ENCODE data around the gene SLC22A2. TPM values are rescaled to one million over a fixed set of nuclear protein-coding genes. Genes with fewer than 3 reads are reported as not detected.

SLC22A2 gene
- total RNA-seq (2022; extraction: Qiagen RNA extraction), result 0.08 TPM in 2 of 5 replicates, not detected in the others

DNA sequence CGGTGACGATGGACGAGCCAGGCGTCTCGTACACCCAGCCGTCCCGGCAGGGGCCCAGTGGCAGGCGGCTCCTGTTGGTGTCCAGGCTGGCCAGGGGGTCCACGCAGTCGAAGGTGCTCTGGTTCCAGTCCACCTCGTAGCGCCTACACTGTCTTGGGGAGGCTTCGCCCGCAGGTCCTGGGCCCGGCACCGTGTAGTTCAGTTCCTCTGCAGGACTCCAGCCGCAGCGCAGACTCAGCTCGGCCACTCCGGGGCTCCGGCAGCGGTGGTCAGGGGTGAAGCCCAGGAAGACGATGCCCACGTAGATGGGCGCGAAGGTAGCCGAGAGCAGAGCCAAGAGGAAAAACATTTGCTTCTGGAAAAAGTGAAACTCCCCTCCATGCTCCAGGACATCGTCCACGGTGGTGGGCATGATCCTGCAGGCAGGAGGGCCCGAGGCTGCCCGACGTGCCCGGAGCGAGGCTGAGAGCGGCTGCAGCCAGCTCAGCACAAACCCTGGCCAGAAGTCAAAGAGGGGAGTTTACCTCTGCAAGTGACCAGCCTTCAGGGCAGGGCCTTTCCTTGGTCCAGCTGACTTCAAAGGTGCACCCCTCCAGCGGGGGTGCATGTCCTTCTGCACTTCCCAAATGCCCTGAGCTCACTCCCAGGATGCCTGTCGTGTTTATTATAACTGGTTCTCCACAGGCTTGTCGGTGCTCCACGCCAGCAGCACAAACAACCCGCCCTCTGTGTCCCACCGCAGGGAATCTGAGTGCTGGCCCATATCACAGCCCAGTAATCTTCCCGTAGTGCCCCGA lies at the start of gene SLC22A2:
SLC22A2 (minus strand) TSS at position 476 of the 797 bp plus-strand sequence; CDS start at position 412, 64 bp downstream.

Other genes starting within 250 kb of the SLC22A2 start
- gene SLC22A1, start 137.0 kb downstream of the SLC22A2 start, total RNA-seq (2022; extraction: Qiagen RNA extraction), result 0.88 to 4.1 TPM (median 1.9 TPM) in 5 replicates
- gene SLC22A3, start 89.6 kb upstream of the SLC22A2 start, total RNA-seq (2022; extraction: Qiagen RNA extraction), result 34.0 to 41.6 TPM (median 36.7 TPM) in 5 replicates